ENCODE results near the gene TBCB. TPM values are rescaled to one million over a fixed set of nuclear protein-coding genes. Genes with fewer than 3 reads are reported as not detected.

The TBCB gene
- polyA plus RNA-seq, 3 donors, result 167 to 233 (median 178) TPM

DNA sequence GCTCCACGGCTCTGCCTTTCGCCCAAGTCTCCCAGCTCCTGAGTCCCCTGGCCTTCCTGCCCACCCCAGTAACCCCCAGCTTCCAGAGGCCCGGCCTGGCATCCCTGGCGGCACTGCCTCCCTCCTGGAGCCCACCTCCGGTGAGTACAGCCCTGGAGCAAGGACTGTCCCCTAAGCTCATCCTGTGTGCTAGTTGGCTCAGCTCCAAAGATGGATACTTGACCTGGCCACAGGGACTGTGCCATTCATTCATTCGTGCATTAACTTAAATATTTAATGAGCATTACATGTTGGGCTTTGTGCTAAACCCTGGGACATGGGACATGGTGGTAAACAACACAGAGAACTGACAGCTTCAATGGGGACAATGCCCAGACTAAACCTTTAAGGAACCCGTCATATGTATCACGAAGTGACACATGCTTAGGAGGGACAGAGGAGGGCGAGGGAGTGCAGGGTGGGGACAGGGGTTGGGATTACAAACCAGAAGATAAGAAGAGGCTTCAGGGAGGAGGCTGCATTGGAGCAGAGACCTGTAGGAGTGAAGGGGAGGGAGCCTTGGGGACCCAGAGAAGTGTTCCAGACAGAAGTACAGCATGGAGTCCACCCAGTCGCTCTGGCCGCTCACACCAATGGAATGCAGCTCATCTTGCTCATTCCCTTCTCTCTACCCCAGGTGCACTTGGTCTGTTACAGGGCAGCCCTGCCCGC is 11.3 kb upstream of the TBCB start:
- no peaks in the 10 kb centered on the region for H3K79me2 ChIP-seq (ENCODE audit: insufficient read depth, low read length)
- Mint-ChIP-seq H3K4me3 (no peak overlapping the region), H3K27me3 (ENCODE audit: low read depth in 3 of 3) (peaks cover 0 to 4% (median 0%) of the 10 kb centered on the region in 3 donors), H3K27ac (peak overlapping the region in 2 of 7 donors; percentile 8 to 42), H3K36me3 (peaks cover 19 to 64% of the 10 kb centered on the region in 2 donors), H3K9me3 (no peaks in the 10 kb centered on the region), H3K4me1 (no peaks in the 10 kb centered on the region)
- no peak for TF ChIP-seq CTCF (IDR thresholded peaks at IDR 0.05)
- no peak overlapping the region for H3K9ac ChIP-seq (ENCODE audit: insufficient read depth, low read length, poor library complexity, severe bottlenecking)
- no peak overlapping the region for H3K4me3 ChIP-seq (replicated peaks in 1 of 3; ENCODE audit: low read depth in 2 of 3, low read length in 3 of 3)
- DNase-seq, result no peak
- H3K4me1 ChIP-seq (ENCODE audit: control insufficient read depth in 1 of 2, insufficient read depth in 2 of 2, low read length in 2 of 2), result no peaks in the 10 kb centered on the region
- no peaks in the 10 kb centered on the region for H3K27me3 ChIP-seq (ENCODE audit: control insufficient read depth in 2 of 2, insufficient read depth in 2 of 2, low read length in 2 of 2)
- no peaks in the 10 kb centered on the region for H3K9me3 ChIP-seq (replicated peaks in 1 of 2; ENCODE audit: control insufficient read depth in 1 of 2, insufficient read depth in 1 of 2, low read length in 2 of 2)
- no peak overlapping the region for H3K27ac ChIP-seq (ENCODE audit: low read depth in 1 of 2, low read length in 2 of 2)
- intact Hi-C loops (cut with micrococcal nuclease), result no loop called here
- 97% methylated on average over 10 of the region's 12 CpGs for WGBS (ENCODE audit: insufficient coverage)
- H4K20me1 ChIP-seq (ENCODE audit: insufficient read depth, low read length), result no peaks in the 10 kb centered on the region
- H3K36me3 ChIP-seq (replicated peaks in 1 of 2; ENCODE audit: control insufficient read depth in 1 of 2, insufficient read depth in 2 of 2, low read length in 2 of 2), result peaks cover 52 to 70% of the 10 kb centered on the region in 2 donors
- H2AFZ ChIP-seq (ENCODE audit: insufficient read depth, low read depth, low read length, poor library complexity, severe bottlenecking), result no peak overlapping the region
- H3K4me2 ChIP-seq (replicated peaks; ENCODE audit: extremely low read depth, low read length, poor library complexity, severe bottlenecking), result no peak overlapping the region

DNA sequence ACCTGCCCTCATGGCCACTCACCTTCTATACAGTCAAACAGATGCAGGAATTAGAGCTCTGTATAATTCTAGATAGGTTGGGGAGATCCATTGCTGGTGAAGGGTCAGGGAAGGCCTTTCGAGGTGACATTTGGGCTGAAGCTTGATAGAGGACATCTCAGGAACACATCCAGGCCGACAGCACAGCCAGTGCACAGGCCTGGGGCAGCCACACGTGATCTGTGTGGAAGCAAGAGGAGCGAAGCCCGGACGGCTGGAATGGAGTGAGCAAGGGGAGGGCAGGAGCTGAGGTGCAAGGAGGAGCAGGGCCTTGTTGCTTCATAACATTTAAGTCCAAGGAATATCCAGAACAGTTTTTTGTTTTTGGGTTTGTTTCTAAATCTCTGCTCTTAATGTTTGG is 8.8 kb upstream of the TBCB start:
- no peaks in the 10 kb centered on the region for H3K79me2 ChIP-seq (ENCODE audit: insufficient read depth, low read length)
- no peaks in the 10 kb centered on the region for H3K27me3 ChIP-seq (ENCODE audit: control insufficient read depth in 2 of 2, insufficient read depth in 2 of 2, low read length in 2 of 2)
- no peak overlapping the region for H3K4me2 ChIP-seq (replicated peaks; ENCODE audit: extremely low read depth, low read length, poor library complexity, severe bottlenecking)
- 98% methylated on average over 6 of the region's 6 CpGs for WGBS (ENCODE audit: insufficient coverage)
- H3K4me3 ChIP-seq (replicated peaks in 1 of 3; ENCODE audit: low read depth in 2 of 3, low read length in 3 of 3), result no peak overlapping the region
- H3K4me1 ChIP-seq (ENCODE audit: control insufficient read depth in 1 of 2, insufficient read depth in 2 of 2, low read length in 2 of 2), result no peaks in the 10 kb centered on the region
- Mint-ChIP-seq H3K36me3 (peaks cover 20 to 45% of the 10 kb centered on the region in 2 donors), H3K4me1 (no peaks in the 10 kb centered on the region), H3K27ac (peak overlapping the region in 1 of 7 donors; percentile 52), H3K9me3 (no peaks in the 10 kb centered on the region), H3K27me3 (ENCODE audit: low read depth in 3 of 3) (peaks cover 0 to 2% (median 0%) of the 10 kb centered on the region in 3 donors), H3K4me3 (no peak overlapping the region)
- no peak overlapping the region for H3K27ac ChIP-seq (ENCODE audit: low read depth in 1 of 2, low read length in 2 of 2)
- H4K20me1 ChIP-seq (ENCODE audit: insufficient read depth, low read length), result no peaks in the 10 kb centered on the region
- H3K9ac ChIP-seq (ENCODE audit: insufficient read depth, low read length, poor library complexity, severe bottlenecking), result no peak overlapping the region
- TF ChIP-seq CTCF (IDR thresholded peaks at IDR 0.05), result no peak
- peaks cover 32 to 46% of the 10 kb centered on the region in 2 donors for H3K36me3 ChIP-seq (replicated peaks in 1 of 2; ENCODE audit: control insufficient read depth in 1 of 2, insufficient read depth in 2 of 2, low read length in 2 of 2)
- H3K9me3 ChIP-seq (replicated peaks in 1 of 2; ENCODE audit: control insufficient read depth in 1 of 2, insufficient read depth in 1 of 2, low read length in 2 of 2), result no peaks in the 10 kb centered on the region
- H2AFZ ChIP-seq (ENCODE audit: insufficient read depth, low read depth, low read length, poor library complexity, severe bottlenecking), result no peak overlapping the region
- no peak for DNase-seq
- intact Hi-C loops (cut with micrococcal nuclease), result no loop called here

Data from CD14-positive monocyte (primary cell).